T-helper 17 cell (primary cell): Measurements from ENCODE around the gene B4GALNT4. TPM values are rescaled to one million over a fixed set of nuclear protein-coding genes. Genes with fewer than 3 reads are reported as not detected.
"Not testable (repeated sequence)": the region's sequence is repeated elsewhere in the genome, so short reads cannot be mapped to it uniquely, and the experiment has no call there.

Experiments used
- ATAC-seq: fragments of 150-1000 bp; cut with Tn5 transposase; 2 replicates; pipeline ENCODE4 v1.10.0; 2021; ENCODE audit warnings: mild to moderate bottlenecking, moderate library complexity
- DNase-seq, 3 donors: peaks; one replicate each; pipeline versions ENCODE4 v3.0.0 to v3.0.0-alpha.2; 2020 to 2021
- H3K9me3 ChIP-seq: one replicate; pipeline ENCODE4 v1.7.0; 2013; ENCODE audit warnings: low read length, mild to moderate bottlenecking; ENCODE audit not compliant: control insufficient read depth, poor library complexity, severe bottlenecking
- H3K27ac Mint-ChIP-seq: one replicate; pipeline ENCODE4 v1.8.0; 2022; ENCODE audit warnings: mild to moderate bottlenecking, moderate library complexity, mixed read lengths
- H3K27me3 Mint-ChIP-seq: one replicate; pipeline ENCODE4 v1.8.0; 2022; ENCODE audit warnings: mixed read lengths
- H3K36me3 Mint-ChIP-seq: one replicate; pipeline ENCODE4 v1.8.0; 2022; ENCODE audit warnings: low read depth, mixed read lengths
- H3K4me1 Mint-ChIP-seq: one replicate; pipeline ENCODE4 v1.8.0; 2022; ENCODE audit warnings: mild to moderate bottlenecking, mixed read lengths
- H3K4me3 Mint-ChIP-seq: one replicate; pipeline ENCODE4 v1.8.0; 2022; ENCODE audit warnings: mild to moderate bottlenecking, moderate library complexity, mixed read lengths
- total RNA-seq, 4 donors: library from RNA in 2 of 4; stranded (reverse) in 2 of 4; gene quantifications; one replicate each; pipeline ENCODE4 v1.2.3 and lab custom pipeline; 2022 to 2026

The B4GALNT4 gene
- total RNA-seq, 2 donors from 2014 or later = 6.0 to 8.6 TPM

GRCh38 chr11:358129-358800, 11.0 kb upstream of the B4GALNT4 start:
- no peaks in the 10 kb centered on the region for H3K36me3 Mint-ChIP-seq
- no peak overlapping the region for H3K4me3 Mint-ChIP-seq
- no peaks in the 10 kb centered on the region for H3K9me3 ChIP-seq
- no peak overlapping the region for H3K27ac Mint-ChIP-seq
- H3K27me3 Mint-ChIP-seq = no peaks in the 10 kb centered on the region
- ATAC-seq = no peak
- H3K4me1 Mint-ChIP-seq = peaks cover 7% of the 10 kb centered on the region
- no peak for DNase-seq

GRCh38 chr11:359181-359714, 10.1 kb upstream of the B4GALNT4 start:
- no peaks in the 10 kb centered on the region for H3K9me3 ChIP-seq
- Mint-ChIP-seq H3K27me3 (no peaks in the 10 kb centered on the region), H3K27ac (no peak overlapping the region), H3K4me3 (no peak overlapping the region), H3K4me1 (peaks cover 4% of the 10 kb centered on the region), H3K36me3 (no peaks in the 10 kb centered on the region)
- DNase-seq = no peak
- peak; percentile 22 for ATAC-seq

- H3K4me1 Mint-ChIP-seq = peaks cover 5% of the 10 kb centered on the region
- H3K36me3 Mint-ChIP-seq = no peaks in the 10 kb centered on the region
- no peaks in the 10 kb centered on the region for H3K27me3 Mint-ChIP-seq
- no peaks in the 10 kb centered on the region for H3K9me3 ChIP-seq
- no peak overlapping the region for H3K27ac Mint-ChIP-seq
- DNase-seq = no peak
- ATAC-seq = no peak
- no peak overlapping the region for H3K4me3 Mint-ChIP-seq
Measured at GRCh38 chr11:360326-361280, 8.7 kb upstream of the B4GALNT4 start.

GRCh38 chr11:362642-363442, 6.5 kb upstream of the B4GALNT4 start:
- no peak for DNase-seq
- no peak overlapping the region for H3K27ac Mint-ChIP-seq
- H3K4me3 Mint-ChIP-seq = peak overlapping the region; percentile 2

GRCh38 chr11:363443-363805, 5.9 kb upstream of the B4GALNT4 start:
- not testable (repeated sequence) for H3K27ac Mint-ChIP-seq, H3K36me3 Mint-ChIP-seq, DNase-seq, H3K9me3 ChIP-seq, ATAC-seq, H3K4me3 Mint-ChIP-seq
- Mint-ChIP-seq H3K4me1 (peaks cover 14% of the 10 kb centered on the region), H3K27me3 (peaks cover 28% of the 10 kb centered on the region)

More at GRCh38 chr11:362642-363442, 6.5 kb upstream of the B4GALNT4 start:
- peaks cover 22% of the 10 kb centered on the region for H3K27me3 Mint-ChIP-seq
- no peak for ATAC-seq
- no peaks in the 10 kb centered on the region for H3K9me3 ChIP-seq
- H3K36me3 Mint-ChIP-seq = peaks cover 3% of the 10 kb centered on the region
- H3K4me1 Mint-ChIP-seq = peaks cover 10% of the 10 kb centered on the region

GRCh38 chr11:363948-364761, 5.1 kb upstream of the B4GALNT4 start:
- H3K27ac Mint-ChIP-seq = no peak overlapping the region
- no peaks in the 10 kb centered on the region for H3K9me3 ChIP-seq
- H3K4me3 Mint-ChIP-seq = peak overlapping the region; percentile 43
- H3K27me3 Mint-ChIP-seq = peaks cover 29% of the 10 kb centered on the region
- peaks cover 3% of the 10 kb centered on the region for H3K36me3 Mint-ChIP-seq
- peaks cover 17% of the 10 kb centered on the region for H3K4me1 Mint-ChIP-seq
- DNase-seq (peak; percentile 50 to 82 (median 58)), ATAC-seq (peak; percentile 91)

- peaks cover 29% of the 10 kb centered on the region for H3K27me3 Mint-ChIP-seq
- H3K9me3 ChIP-seq = no peaks in the 10 kb centered on the region
- peaks cover 17% of the 10 kb centered on the region for H3K4me1 Mint-ChIP-seq
- H3K36me3 Mint-ChIP-seq = peaks cover 3% of the 10 kb centered on the region
- ATAC-seq (no peak), DNase-seq (no peak)
- H3K4me3 Mint-ChIP-seq = no peak overlapping the region
- H3K27ac Mint-ChIP-seq = no peak overlapping the region
Measured at GRCh38 chr11:364991-365725, 4.1 kb upstream of the B4GALNT4 start.

GRCh38 chr11:365831-366230, 3.5 kb upstream of the B4GALNT4 start:
- Mint-ChIP-seq H3K27ac (no peak overlapping the region), H3K36me3 (peaks cover 3% of the 10 kb centered on the region), H3K27me3 (peaks cover 29% of the 10 kb centered on the region), H3K4me3 (no peak overlapping the region), H3K4me1 (peaks cover 17% of the 10 kb centered on the region)
- DNase-seq (no peak), ATAC-seq (no peak)
- H3K9me3 ChIP-seq = no peaks in the 10 kb centered on the region

- Mint-ChIP-seq H3K4me3 (peak overlapping the region; percentile 90), H3K27me3 (peaks cover 29% of the 10 kb centered on the region), H3K27ac (no peak overlapping the region), H3K4me1 (peaks cover 20% of the 10 kb centered on the region), H3K36me3 (peaks cover 3% of the 10 kb centered on the region)
- DNase-seq (no peak), ATAC-seq (no peak)
- no peaks in the 10 kb centered on the region for H3K9me3 ChIP-seq
Measured at GRCh38 chr11:367956-368413, 1.3 kb upstream of the B4GALNT4 start.

- DNase-seq = no peak
- Mint-ChIP-seq H3K4me1 (peaks cover 20% of the 10 kb centered on the region), H3K4me3 (peak overlapping the region; percentile 90), H3K36me3 (peaks cover 3% of the 10 kb centered on the region), H3K27ac (no peak overlapping the region), H3K27me3 (peaks cover 29% of the 10 kb centered on the region)
- no peaks in the 10 kb centered on the region for H3K9me3 ChIP-seq
- ATAC-seq = no peak
Measured at GRCh38 chr11:368414-369335, 624 bp upstream of the B4GALNT4 start.
